ENCODE results near the gene FNDC8.

DNA sequence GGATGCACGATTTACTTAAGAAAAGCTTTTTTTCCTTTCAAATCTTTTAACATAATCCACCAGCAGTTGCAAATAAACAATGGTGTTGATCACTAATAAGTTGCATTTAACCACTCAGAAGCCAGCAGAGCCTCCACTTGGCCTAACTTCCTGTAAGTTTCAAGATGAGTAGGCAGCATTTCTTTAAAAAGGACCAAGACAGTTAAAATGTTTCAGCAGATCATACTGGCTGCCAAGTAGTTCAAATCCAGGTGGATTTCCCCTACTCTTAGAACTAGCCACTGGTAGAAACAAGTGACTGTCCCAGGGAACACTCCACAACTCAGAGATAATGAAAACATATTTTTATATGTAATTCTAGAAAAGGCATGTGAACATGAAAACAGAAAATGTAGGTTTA is 40.9 kb upstream of the FNDC8 start:
- TF ChIP-seq CTCF (IDR thresholded peaks at IDR 0.05) (no peak), POLR2A (IDR thresholded peaks at IDR 0.05) (no peak)

All from Peyer's patch (tissue), 4 donors.